HepG2 (cell line): ENCODE data around the gene TACC2. TPM values are rescaled to one million over a fixed set of nuclear protein-coding genes. Genes with fewer than 3 reads are reported as not detected.

ENCODE experiments used
- ERF ChIP-seq: IDR thresholded peaks from 2 replicates; pipeline ENCODE4 v1.6.1; 2018; ENCODE audit warnings: missing biosample characterization, missing genetic modification reagents
- HOXA9 ChIP-seq: sonication (generic); formaldehyde crosslinking; IDR thresholded peaks from 2 replicates; pipeline ENCODE4 v1.8.1; 2022; ENCODE audit warnings: missing genetic modification reagents, mild to moderate bottlenecking, moderate library complexity, borderline replicate concordance
- KDM4B ChIP-seq: sonication (generic); formaldehyde crosslinking; IDR thresholded peaks from 2 replicates; pipeline ENCODE4 v1.4.0; 2020; ENCODE audit warnings: missing genetic modification reagents
- KDM5B ChIP-seq: sonication (generic); formaldehyde crosslinking; IDR thresholded peaks from 2 replicates; pipeline ENCODE4 v1.4.0; 2020; ENCODE audit warnings: missing genetic modification reagents, mild to moderate bottlenecking, borderline replicate concordance
- KDM6A ChIP-seq: IDR thresholded peaks from 2 replicates; pipeline ENCODE4 v1.6.1; 2016; ENCODE audit warnings: low read depth
- KLF12 ChIP-seq: sonication (generic); formaldehyde crosslinking; IDR thresholded peaks from 2 replicates; pipeline ENCODE4 v1.4.0; 2020; ENCODE audit warnings: missing genetic modification reagents, borderline replicate concordance
- MAFG ChIP-seq: sonication (generic); formaldehyde crosslinking; IDR thresholded peaks from 2 replicates; pipeline ENCODE4 v1.5.1; 2020; ENCODE audit warnings: mild to moderate bottlenecking, missing genetic modification reagents
- MED1 ChIP-seq: sonication (generic); formaldehyde crosslinking; IDR thresholded peaks from 2 replicates; pipeline ENCODE4 v1.4.0; 2020; ENCODE audit warnings: missing genetic modification reagents
- MIXL1 ChIP-seq: IDR thresholded peaks from 2 replicates; pipeline ENCODE4 v1.6.1; 2016
- MTF2 ChIP-seq: sonication (generic); formaldehyde crosslinking; IDR thresholded peaks from 2 replicates; pipeline ENCODE4 v1.5.0; 2020; ENCODE audit warnings: missing genetic modification reagents, borderline replicate concordance
- MXD4 ChIP-seq: IDR thresholded peaks from 2 replicates; pipeline ENCODE4 v1.6.1; 2016; ENCODE audit warnings: mild to moderate bottlenecking, missing biosample characterization, missing genetic modification reagents
- MXI1 ChIP-seq: IDR thresholded peaks from 3 replicates; pipeline ENCODE4 v1.6.1; 2012; ENCODE audit warnings: low read depth, low read length, inconsistent platforms, borderline replicate concordance
- NFKBIZ ChIP-seq: IDR thresholded peaks from 2 replicates; pipeline ENCODE4 v1.6.1; 2018; ENCODE audit warnings: missing genetic modification reagents, missing compliant biosample characterization
- SUZ12 ChIP-seq: fragments of 150-350 bp; IDR thresholded peaks from 2 replicates; pipeline ENCODE4 v1.6.1; 2014; ENCODE audit warnings: low read depth, low read length
- ZKSCAN8 ChIP-seq: IDR thresholded peaks from 2 replicates; pipeline ENCODE4 v1.6.1; 2016; ENCODE audit warnings: borderline replicate concordance, missing genetic modification reagents, missing compliant biosample characterization
- ZNF180 ChIP-seq: sonication (generic); formaldehyde crosslinking; IDR thresholded peaks from 2 replicates; pipeline ENCODE4 v1.4.0; 2020; ENCODE audit warnings: low read depth, missing genetic modification reagents, borderline replicate concordance
- ZNF232 ChIP-seq: sonication (generic); formaldehyde crosslinking; IDR thresholded peaks from 2 replicates; pipeline ENCODE4 v1.4.0; 2020; ENCODE audit warnings: missing genetic modification reagents, borderline replicate concordance
- ZNF30 ChIP-seq: sonication (generic); formaldehyde crosslinking; IDR thresholded peaks from 2 replicates; pipeline ENCODE4 v1.5.0; 2020; ENCODE audit warnings: mild to moderate bottlenecking, missing genetic modification reagents
- ZNF317 ChIP-seq: sonication (generic); formaldehyde crosslinking; IDR thresholded peaks from 2 replicates; pipeline ENCODE4 v1.5.0; 2020; ENCODE audit warnings: mild to moderate bottlenecking, missing genetic modification reagents
- ZNF547 ChIP-seq: sonication (generic); formaldehyde crosslinking; IDR thresholded peaks from 2 replicates; pipeline ENCODE4 v1.5.1; 2020; ENCODE audit warnings: mild to moderate bottlenecking, missing genetic modification reagents
- polyA plus RNA-seq, 8 experiments: library from polyadenylated mRNA; depleted of rRNA in 3 of 8; stranded (reverse) in 7 of 8; unstranded in 1 of 8; fragments of >200 nt; fragmentation: Illumina TruSeq in 4 of 8; extraction: Trizol in 4 of 8; gene quantifications; 2 replicates each; pipeline versions ENCODE4 v1.2.1 to v1.2.3, GENCODE V29; 2011 to 2016; ENCODE audit warnings: low read depth in 4 of 8, missing spikeins in 1 of 8, mixed read lengths in 1 of 8; ENCODE audit not compliant: insufficient read depth in 1 of 8
- total RNA-seq, 5 experiments: library from RNA; depleted of rRNA; stranded (reverse); fragments of >200 nt; fragmentation: Illumina TruSeq; extraction: Trizol; gene quantifications; 2 replicates each; pipeline ENCODE4 v1.2.3, GENCODE V29; 2016; ENCODE audit warnings: low read depth in 1 of 5
- TF ChIP-seq, protein P1 (sequence below): sonication (generic); formaldehyde crosslinking; IDR thresholded peaks from one replicate; pipeline ENCODE4 v1.5.1; 2020; ENCODE audit warnings: mild to moderate bottlenecking, missing genetic modification reagents; ENCODE audit errors: not compliant biosample characterization
- TF ChIP-seq, protein P2 (sequence below): IDR thresholded peaks from 2 replicates; pipeline ENCODE4 v1.6.1; 2016

Gene TACC2
- total and polyA plus RNA-seq, 2 of the 13 experiments (the other 11 are each of a cell fraction or from before 2014, with no cell fraction given), result 11.8 to 16.0 TPM

DNA sequence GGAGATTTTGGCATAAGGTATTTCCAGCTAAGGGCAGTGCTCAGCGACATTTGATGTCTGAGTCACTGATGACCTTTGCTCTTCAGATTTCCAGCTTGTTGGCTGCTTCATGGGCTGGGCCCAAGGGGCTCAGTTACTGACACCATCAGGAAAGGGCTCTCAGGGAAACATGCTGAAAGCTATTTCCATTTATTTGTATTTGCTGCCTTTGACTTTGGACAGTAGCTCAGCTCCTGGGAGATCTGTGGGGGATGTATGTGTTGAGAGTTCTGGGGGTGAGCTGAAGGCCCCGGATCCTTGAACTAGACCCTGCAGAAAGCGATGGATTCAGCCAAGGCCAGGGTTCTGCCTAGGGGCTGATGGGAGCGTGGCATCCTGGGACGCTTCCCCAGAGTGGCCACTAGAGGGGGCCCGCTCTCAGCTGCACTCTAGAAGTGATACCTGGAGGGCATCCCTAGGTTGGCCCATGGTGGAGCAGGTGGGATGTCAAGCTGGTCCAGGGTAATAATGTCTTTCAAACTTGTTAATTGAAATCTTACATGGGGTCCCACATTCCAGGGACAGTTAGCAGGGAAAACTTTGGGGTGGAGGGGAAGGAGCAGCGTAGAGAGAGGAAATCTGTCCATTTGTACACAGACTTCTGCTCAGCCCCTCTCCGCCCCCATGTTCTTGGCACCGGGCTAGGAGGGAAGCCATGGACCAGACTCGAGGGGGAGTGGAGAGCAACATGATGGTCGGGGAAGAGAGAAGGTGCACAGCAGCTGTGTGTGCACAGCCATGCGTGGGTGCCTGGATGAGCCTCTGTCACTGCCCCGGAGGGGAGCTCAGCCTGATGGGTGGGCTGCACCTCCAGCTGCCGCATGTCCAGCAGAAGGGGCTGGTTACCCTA is 279.1 kb downstream of the TACC2 start (continued):
- TF ChIP-seq KLF12 (CRISPR knock-in tag) (0 out of 2 replicates have a peak, but pooled peaks have one; percentile 56), KDM6A (CRISPR knock-in tag) (no peak), MXI1 (no peak), ZNF547 (CRISPR knock-in tag) (0 out of 2 replicates have a peak, but pooled peaks have one; percentile 5), KDM4B (CRISPR knock-in tag) (no peak), ZNF180 (CRISPR knock-in tag) (no peak), HOXA9 (CRISPR knock-in tag) (no peak), MIXL1 (CRISPR knock-in tag) (no peak), MAFG (CRISPR knock-in tag) (no peak), ZKSCAN8 (0 out of 2 replicates have a peak, but pooled peaks have one; percentile 34), KDM5B (CRISPR knock-in tag) (peak; percentile 49; the same call in 1 of the 2 replicates), ERF (0 out of 2 replicates have a peak, but pooled peaks have one; percentile 39), ZNF30 (CRISPR knock-in tag) (no peak), SUZ12 (no peak), ZNF317 (peak; percentile 69; the same call in 1 of the 2 replicates), MTF2 (CRISPR knock-in tag) (no peak), MED1 (CRISPR knock-in tag) (peak; percentile 36; the same call in 1 of the 2 replicates), NFKBIZ (CRISPR knock-in tag) (no peak), MXD4 (CRISPR knock-in tag) (no peak), ZNF232 (no peak)
- TF ChIP-seq, protein P1, sequence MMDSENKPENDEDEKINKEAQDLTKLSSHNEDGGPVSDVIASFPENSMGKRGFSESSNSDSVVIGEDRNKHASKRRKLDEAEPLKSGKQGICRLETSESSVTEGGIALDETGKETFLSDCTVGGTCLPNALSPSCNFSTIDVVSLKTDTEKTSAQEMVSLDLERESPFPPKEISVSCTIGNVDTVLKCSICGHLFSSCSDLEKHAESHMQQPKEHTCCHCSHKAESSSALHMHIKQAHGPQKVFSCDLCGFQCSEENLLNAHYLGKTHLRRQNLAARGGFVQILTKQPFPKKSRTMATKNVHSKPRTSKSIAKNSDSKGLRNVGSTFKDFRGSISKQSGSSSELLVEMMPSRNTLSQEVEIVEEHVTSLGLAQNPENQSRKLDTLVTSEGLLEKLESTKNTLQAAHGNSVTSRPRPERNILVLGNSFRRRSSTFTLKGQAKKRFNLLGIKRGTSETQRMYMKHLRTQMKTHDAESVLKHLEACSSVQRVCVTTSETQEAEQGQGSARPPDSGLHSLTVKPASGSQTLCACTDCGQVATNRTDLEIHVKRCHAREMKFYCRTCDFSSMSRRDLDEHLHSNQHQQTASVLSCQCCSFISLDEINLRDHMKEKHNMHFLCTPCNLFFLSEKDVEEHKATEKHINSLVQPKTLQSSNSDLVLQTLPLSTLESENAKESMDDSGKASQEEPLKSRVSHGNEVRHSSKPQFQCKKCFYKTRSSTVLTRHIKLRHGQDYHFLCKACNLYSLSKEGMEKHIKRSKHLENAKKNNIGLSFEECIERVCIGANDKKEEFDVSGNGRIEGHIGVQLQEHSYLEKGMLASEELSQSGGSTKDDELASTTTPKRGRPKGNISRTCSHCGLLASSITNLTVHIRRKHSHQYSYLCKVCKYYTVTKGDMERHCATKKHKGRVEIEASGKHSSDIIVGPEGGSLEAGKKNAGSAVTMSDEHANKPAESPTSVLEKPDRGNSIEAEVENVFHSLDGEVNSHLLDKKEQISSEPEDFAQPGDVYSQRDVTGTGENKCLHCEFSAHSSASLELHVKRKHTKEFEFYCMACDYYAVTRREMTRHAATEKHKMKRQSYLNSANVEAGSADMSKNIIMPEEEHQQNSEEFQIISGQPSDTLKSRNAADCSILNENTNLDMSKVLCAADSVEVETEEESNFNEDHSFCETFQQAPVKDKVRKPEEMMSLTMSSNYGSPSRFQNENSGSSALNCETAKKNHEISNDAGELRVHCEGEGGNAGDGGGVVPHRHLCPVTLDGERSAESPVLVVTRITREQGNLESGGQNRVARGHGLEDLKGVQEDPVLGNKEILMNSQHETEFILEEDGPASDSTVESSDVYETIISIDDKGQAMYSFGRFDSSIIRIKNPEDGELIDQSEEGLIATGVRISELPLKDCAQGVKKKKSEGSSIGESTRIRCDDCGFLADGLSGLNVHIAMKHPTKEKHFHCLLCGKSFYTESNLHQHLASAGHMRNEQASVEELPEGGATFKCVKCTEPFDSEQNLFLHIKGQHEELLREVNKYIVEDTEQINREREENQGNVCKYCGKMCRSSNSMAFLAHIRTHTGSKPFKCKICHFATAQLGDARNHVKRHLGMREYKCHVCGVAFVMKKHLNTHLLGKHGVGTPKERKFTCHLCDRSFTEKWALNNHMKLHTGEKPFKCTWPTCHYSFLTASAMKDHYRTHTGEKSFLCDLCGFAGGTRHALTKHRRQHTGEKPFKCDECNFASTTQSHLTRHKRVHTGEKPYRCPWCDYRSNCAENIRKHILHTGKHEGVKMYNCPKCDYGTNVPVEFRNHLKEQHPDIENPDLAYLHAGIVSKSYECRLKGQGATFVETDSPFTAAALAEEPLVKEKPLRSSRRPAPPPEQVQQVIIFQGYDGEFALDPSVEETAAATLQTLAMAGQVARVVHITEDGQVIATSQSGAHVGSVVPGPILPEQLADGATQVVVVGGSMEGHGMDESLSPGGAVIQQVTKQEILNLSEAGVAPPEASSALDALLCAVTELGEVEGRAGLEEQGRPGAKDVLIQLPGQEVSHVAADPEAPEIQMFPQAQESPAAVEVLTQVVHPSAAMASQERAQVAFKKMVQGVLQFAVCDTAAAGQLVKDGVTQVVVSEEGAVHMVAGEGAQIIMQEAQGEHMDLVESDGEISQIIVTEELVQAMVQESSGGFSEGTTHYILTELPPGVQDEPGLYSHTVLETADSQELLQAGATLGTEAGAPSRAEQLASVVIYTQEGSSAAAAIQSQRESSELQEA (CRISPR knock-in tag), result no peak
- TF ChIP-seq, protein P2, sequence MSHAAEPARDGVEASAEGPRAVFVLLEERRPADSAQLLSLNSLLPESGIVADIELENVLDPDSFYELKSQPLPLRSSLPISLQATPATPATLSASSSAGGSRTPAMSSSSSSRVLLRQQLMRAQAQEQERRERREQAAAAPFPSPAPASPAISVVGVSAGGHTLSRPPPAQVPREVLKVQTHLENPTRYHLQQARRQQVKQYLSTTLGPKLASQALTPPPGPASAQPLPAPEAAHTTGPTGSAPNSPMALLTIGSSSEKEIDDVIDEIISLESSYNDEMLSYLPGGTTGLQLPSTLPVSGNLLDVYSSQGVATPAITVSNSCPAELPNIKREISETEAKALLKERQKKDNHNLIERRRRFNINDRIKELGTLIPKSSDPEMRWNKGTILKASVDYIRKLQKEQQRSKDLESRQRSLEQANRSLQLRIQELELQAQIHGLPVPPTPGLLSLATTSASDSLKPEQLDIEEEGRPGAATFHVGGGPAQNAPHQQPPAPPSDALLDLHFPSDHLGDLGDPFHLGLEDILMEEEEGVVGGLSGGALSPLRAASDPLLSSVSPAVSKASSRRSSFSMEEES (CRISPR knock-in tag), result no peak
